GM19238 (cell line): Measurements from ENCODE around the gene CRYGN.

ENCODE experiments used
- DNase-seq: peaks from one replicate; pipeline ENCODE4 v3.0.0; 2011; ENCODE audit warnings: low spot score; ENCODE audit not compliant: insufficient read length

Gene CRYGN

GRCh38 chr7:151438864-151439601 is 908 bp downstream of the CRYGN start:
- DNase-seq, result no peak

- DNase-seq, result no peak
These were observed 1.9 kb downstream of the CRYGN start for GRCh38 chr7:151437866-151438516.

DNA sequence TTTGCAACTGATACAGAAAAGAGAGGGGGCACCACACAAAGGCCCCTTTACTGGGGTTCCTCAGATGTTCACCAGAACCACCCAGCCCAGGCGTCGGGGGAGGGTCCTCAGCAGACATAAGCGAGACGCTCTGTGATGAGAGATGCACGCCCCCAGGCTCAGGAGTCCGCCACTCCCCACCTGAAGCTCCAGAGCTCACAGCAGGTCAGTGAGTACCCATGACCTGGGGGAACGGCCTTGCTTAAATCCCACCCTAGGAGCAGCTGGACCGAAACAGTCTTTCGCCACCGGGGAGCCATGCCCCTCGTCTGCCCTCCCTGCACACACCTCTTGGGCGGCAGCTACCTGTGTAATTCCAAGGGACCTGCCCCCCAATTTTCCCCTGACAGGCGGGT is 2.8 kb downstream of the CRYGN start:
- DNase-seq, result no peak

GRCh38 chr7:151436446-151437158 is 3.3 kb downstream of the CRYGN start:
- no peak for DNase-seq

GRCh38 chr7:151435971-151436370 is 4.0 kb downstream of the CRYGN start:
- no peak for DNase-seq

DNA sequence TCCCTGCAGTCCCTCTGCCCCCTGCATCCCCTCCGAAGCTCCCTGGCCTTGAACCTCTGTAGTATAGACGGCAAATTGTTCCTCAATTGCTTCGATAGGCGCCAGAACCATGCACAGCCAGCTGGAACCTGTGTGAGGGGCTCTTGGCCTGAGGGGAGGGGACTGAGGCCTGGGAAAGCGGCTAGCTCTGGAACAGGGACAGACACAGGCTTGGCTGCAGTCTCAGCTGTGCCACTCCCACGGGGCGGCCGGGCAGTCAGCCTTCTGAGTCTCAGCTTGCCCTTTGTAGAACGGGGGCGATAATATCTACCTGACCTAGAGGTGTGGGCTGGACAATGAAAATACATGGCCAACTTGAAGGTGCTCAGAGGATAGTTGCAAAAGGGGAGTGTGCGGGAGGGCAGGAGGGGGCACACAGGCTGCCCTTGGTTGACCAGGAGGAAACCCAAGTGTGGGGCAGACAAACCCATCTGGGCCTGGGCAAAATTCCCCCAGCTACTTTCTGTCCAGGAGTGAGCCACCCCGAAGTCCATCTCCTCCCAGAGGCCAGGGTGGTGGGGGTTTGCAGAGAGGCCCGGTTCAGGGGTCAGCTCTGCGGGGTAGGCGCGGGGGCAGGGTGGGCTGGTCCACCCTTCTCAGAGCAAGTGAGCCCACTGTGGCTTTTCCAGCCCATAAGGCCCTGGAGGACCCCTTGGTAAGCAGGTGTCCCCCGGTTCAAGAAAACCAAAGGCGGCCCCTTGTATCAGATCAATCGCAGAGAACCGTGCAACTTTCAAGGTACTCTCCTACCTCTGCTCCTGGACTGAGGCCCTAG is 4.6 kb downstream of the CRYGN start:
- no peak for DNase-seq

GRCh38 chr7:151434549-151434948 is 5.4 kb downstream of the CRYGN start:
- no peak for DNase-seq

DNA sequence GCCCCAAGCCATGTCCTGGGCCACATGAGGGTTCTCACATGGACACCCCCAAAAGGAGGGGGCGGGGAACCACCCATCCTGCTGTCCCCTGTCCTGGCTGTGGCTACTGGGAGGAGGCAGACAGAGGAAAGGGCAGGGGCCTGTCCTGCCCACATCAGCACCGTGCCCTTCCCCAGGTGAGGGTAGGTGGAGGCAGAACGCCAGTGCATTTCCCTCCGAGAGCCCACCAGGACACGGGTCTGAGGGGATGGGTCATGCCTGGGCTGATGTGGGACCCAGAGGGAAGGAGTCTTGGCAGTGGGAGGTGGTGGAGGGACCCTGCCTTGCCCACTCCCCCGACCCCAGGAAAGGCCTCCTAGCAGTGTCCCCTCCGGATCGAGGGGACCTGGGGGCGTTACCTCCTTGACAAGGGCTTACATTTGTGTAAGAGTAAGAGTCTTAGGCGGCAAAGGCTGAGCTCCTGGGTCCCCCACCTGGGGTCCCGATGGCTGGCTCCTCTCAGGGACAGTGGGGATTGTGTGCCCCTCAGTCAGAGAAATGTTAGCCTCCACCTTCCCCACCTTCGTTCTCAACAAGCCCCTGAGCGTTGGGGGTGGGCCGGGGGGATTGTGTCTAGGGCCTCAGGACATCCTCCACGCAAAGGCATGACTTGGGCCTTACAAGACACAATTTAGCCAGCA is 6.1 kb downstream of the CRYGN start:
- no peak for DNase-seq

GRCh38 chr7:151432658-151433521 is 7.1 kb downstream of the CRYGN start:
- peak; percentile 53 for DNase-seq

DNA sequence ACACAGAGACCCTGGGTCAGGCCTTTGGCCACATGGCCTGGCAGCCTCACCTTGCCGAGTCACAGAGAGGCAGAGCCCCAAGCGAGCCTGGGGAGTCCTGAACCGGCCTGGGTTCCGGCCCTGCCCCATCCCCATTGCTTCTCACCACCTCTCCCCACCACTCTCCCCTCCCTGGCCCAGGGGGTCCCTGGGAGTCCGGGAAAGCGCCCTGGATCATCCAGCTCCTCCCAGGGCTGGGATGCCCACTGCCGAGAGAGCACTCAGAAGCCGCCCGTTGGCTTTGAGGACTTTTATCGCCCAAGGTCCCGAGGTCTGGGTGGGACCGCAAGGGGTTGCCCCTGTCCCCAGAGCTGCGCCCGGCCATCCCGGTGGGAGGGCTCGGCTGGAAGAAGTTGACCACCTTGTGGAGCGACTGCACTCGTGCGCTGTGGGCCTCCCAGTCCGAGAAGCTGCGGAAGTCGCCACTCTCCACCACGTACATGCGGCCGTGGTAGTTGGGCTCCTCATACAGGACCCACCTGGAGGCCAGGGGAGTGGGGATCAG is 8.1 kb downstream of the CRYGN start:
- DNase-seq, result no peak

DNA sequence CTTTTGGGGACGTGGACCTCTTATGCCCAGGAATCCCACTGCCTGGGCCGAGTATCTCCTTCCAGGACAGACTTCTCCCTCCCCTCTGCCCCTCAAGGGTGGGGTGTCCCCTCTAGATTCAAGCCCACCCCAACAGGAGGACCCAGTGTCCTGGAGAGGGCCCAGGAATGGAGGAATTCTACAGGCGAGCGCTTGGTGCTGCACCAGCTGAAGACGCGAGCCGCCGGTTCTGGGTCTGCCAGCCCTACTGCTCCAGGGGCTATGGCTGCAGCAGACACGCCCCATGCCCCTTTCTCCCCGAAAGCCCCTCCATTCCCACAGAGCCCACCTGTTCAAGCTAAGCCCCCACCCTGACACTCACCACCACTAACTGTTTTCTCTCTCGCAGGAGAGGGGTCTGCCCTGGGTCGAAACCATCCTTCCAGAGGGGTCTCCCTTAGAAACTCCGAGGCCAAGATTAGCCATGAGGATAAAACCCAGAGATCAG is 8.6 kb downstream of the CRYGN start:
- no peak for DNase-seq

DNA sequence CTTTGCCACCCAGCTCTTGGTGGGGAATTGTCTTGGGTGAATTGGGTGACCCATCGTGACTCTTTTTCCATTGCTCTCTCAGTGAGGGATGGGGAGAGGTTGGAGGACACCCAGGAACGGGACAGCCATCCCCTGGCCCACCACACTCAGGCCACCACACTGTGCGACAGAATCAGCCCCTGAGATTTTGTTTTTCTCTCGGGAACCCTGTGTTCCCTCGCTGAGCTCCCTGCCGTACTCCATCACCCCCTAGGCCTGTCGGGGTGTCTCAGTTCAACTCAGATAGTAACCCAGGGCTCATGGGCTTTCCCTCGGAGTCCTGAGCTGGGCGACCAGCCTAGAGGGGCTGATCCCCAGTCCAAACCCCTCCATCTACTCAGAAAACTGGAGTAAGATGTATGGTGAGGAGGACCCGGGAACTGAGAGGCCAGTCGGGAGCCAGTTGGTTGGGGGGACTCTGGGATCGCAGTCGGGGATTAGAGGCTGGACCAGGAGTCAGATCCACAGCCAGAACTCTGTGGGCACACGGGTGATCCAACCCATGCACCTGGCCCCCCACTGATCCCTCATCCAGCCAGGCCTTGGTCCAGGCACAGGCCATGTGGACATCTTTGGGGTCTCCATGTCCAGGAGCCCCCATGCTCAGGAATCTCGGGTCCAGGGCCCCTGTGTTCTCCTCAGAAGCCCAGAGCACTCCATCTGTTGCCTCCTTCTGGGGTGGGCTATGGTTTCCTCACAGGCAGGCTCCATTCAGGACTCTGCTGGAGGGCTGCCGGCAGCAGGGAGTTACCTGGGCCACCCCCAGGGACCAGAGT is 9.3 kb downstream of the CRYGN start:
- no peak for DNase-seq

DNA sequence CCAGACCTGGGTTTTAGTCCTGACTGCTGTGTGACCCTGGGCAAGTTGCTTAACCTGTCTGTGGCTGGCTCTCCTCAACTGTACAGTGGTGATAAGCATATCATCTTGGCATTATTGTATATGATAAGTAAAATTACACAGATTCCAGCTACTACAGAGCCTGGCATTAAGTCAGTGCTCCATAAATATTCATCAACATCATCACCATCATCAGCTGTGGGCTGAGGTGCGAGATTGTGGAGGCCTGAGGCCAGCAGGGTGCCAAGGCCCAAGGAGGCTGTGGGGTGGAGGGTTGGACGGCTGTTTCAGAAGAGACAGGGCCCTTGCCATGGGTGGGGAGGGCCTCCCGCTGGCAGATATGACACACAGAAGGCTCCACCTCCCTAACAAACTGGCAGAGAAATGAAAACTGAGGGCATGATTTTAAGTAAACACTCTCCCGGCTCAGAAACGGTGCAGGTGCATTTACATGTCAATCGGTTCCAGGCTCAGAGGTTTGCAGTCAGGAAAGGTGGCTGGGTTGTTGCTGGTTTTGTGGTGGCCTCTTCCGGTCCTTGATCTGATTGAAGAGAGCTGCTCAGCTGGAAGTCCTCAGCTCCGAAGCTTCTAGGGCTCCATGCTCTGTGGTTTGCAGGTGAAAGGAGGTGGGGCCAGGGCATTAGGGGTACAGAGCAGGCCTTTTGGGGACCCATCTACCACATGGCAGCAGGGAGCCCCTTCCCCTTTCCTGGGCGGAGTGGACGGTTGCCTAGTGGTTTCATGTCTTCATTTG is 10.2 kb downstream of the CRYGN start:
- DNase-seq, result no peak

DNA sequence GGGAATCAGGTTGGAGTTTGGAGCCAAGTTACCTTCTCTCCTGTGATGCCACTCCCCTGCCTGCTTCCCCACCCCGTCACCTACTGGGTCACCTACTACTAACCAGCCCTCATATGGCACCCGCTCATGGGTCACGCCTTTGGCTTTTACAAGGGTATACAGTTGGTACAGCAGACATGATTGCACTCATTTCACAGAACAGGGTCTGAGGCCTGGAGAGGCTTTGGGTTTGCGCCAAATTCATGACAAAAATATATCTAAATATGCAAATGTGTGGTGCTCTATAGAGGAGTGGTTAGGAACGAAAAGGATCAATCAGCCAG is 10.7 kb downstream of the CRYGN start:
- no peak for DNase-seq

GRCh38 chr7:151428378-151429236 is 11.3 kb downstream of the CRYGN start:
- no peak for DNase-seq

DNA sequence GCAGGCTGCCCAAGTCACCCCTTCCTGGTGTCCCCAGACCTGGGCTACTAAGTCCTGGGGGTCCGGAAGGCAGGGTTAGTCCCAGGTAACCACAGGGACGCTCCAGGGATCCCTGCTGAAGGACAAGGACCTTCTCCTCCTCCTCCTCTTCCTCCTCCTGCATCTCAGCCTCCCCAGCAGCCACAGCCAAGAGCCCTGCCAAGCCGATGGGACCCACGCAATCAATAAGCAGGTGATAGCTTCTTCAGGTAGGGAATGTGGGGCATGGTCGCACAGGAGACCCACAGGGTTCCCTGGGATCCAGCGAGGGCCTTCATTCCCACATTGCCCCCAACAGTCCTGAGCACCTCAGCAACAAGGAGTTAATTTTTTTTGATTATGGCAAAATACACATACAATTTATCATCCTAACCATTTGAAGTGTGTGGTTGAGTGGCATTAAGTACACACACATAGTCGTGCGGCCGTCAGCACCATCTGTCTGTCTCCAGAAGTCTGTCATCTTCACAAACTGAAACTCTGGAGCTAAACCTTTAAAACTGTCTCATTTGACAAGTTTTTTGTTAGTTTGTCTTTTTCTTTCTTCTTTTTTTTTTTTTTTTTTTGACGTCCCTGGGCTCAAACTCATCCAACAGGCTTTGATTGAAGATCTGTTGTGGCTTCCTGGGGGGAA is 12.1 kb downstream of the CRYGN start:
- DNase-seq, result no peak
